DMS153 (cell line): Measurements from ENCODE around the gene CDKN1C.
A peak's percentile ranks its signal among the peaks of the same experiment; 100 is the strongest.

Experiments used
- DNase-seq: peaks from one replicate; lab custom pipeline; 2025; lab: John Stamatoyannopoulos, UW

Gene CDKN1C

GRCh38 chr11:2885678-2886081, at the start of gene CDKN1C:
Gene CDKN1C (minus strand): TSS chr11:2885775. CDS start chr11:2885456, 319 bp downstream.
- peak; percentile 75 for DNase-seq

GRCh38 chr11:2934611-2935239, 49.1 kb upstream of the CDKN1C start:
- DNase-seq, result no peak

- no peak for DNase-seq
Observed at GRCh38 chr11:2934021-2934550, 48.5 kb upstream of the CDKN1C start.

GRCh38 chr11:2933375-2934020, 47.9 kb upstream of the CDKN1C start:
- DNase-seq, result peak; percentile 20

GRCh38 chr11:2932850-2933251, 47.3 kb upstream of the CDKN1C start:
- DNase-seq, result no peak

- no peak for DNase-seq
Observed at GRCh38 chr11:2931771-2932738, 46.5 kb upstream of the CDKN1C start.

- DNase-seq, result no peak
Observed at GRCh38 chr11:2931420-2931746, 45.8 kb upstream of the CDKN1C start.

GRCh38 chr11:2930704-2931419, 45.3 kb upstream of the CDKN1C start:
- peak; percentile 58 for DNase-seq

GRCh38 chr11:2929950-2930703, 44.6 kb upstream of the CDKN1C start:
- DNase-seq, result peak; percentile 56

GRCh38 chr11:2929531-2929949, 44.0 kb upstream of the CDKN1C start:
- no peak for DNase-seq

GRCh38 chr11:2928605-2929530, 43.3 kb upstream of the CDKN1C start, which contains the start of gene PHLDA2:
Gene PHLDA2 (minus strand): TSS chr11:2929420. CDS start chr11:2929364, 56 bp downstream.
- peak; percentile 36 for DNase-seq

GRCh38 chr11:2927851-2928604, 42.5 kb upstream of the CDKN1C start:
- DNase-seq, result no peak

GRCh38 chr11:2927121-2927800, 41.7 kb upstream of the CDKN1C start:
- no peak for DNase-seq

- no peak for DNase-seq
Observed at GRCh38 chr11:2926611-2927051, 41.1 kb upstream of the CDKN1C start.

GRCh38 chr11:2924821-2925675, 39.5 kb upstream of the CDKN1C start:
- DNase-seq, result no peak

- DNase-seq, result no peak
Observed at GRCh38 chr11:2924381-2924780, 38.8 kb upstream of the CDKN1C start.
